GM23248 (cell line): ENCODE results near the gene RASA2. TPM values are rescaled to one million over a fixed set of nuclear protein-coding genes. Genes with fewer than 3 reads are reported as not detected.

ENCODE experiments used
- DNase-seq: peaks from one replicate; pipeline ENCODE4 v3.0.0-alpha.2; 2015
- H2AFZ ChIP-seq: fragments of 200-600 bp; sonication (generic); 2 replicates; pipeline ENCODE4 v1.6.1; 2016; ENCODE audit warnings: antibody characterized with exemption
- H3F3A ChIP-seq: fragments of 200-600 bp; sonication (generic); 2 replicates; pipeline ENCODE4 v1.6.1; 2016; ENCODE audit warnings: mild to moderate bottlenecking, antibody characterized with exemption, mixed run types; ENCODE audit not compliant: insufficient read depth
- H3K27ac ChIP-seq: fragments of 200-600 bp; sonication (generic); 2 replicates; pipeline ENCODE4 v1.5.1; 2016; ENCODE audit warnings: mild to moderate bottlenecking
- H3K27me3 ChIP-seq: fragments of 200-600 bp; sonication (generic); replicated peaks from 2 replicates; pipeline ENCODE4 v1.6.1; 2016; ENCODE audit warnings: mild to moderate bottlenecking; ENCODE audit not compliant: insufficient read depth
- H3K36me3 ChIP-seq: fragments of 200-600 bp; sonication (generic); 2 replicates; pipeline ENCODE4 v1.6.1; 2016; ENCODE audit warnings: low read depth, mild to moderate bottlenecking
- H3K4me1 ChIP-seq: fragments of 200-600 bp; sonication (generic); 2 replicates; pipeline ENCODE4 v1.6.1; 2016; ENCODE audit warnings: mild to moderate bottlenecking; ENCODE audit not compliant: insufficient read depth
- H3K4me2 ChIP-seq: fragments of 200-600 bp; sonication (generic); one replicate; pipeline ENCODE4 v1.6.1; 2016; ENCODE audit warnings: mild to moderate bottlenecking; ENCODE audit not compliant: unreplicated experiment
- H3K4me3 ChIP-seq: fragments of 200-600 bp; sonication (generic); 2 replicates; pipeline ENCODE4 v1.5.1; 2016; ENCODE audit warnings: mild to moderate bottlenecking
- H3K79me2 ChIP-seq: fragments of 200-600 bp; sonication (generic); 2 replicates; pipeline ENCODE4 v1.6.1; 2016; ENCODE audit warnings: mild to moderate bottlenecking; ENCODE audit not compliant: insufficient read depth
- H3K9ac ChIP-seq: fragments of 200-600 bp; sonication (generic); 2 replicates; pipeline ENCODE4 v1.6.1; 2016; ENCODE audit warnings: mild to moderate bottlenecking
- H3K9me2 ChIP-seq: fragments of 200-600 bp; sonication (generic); 2 replicates; pipeline ENCODE4 v1.6.1; 2016; ENCODE audit warnings: mixed run types, mild to moderate bottlenecking, moderate library complexity; ENCODE audit not compliant: insufficient read depth
- H3K9me3 ChIP-seq: fragments of 200-600 bp; sonication (generic); one replicate; pipeline ENCODE4 v1.6.1; 2017; ENCODE audit warnings: low read depth
- H4K20me1 ChIP-seq: fragments of 200-600 bp; sonication (generic); 2 replicates; pipeline ENCODE4 v1.6.0; 2016; ENCODE audit not compliant: insufficient read depth
- EZH2 ChIP-seq: fragments of 200-600 bp; sonication (generic); IDR thresholded peaks from 2 replicates; pipeline ENCODE4 v1.6.1; 2018; ENCODE audit warnings: antibody characterized with exemption, mild to moderate bottlenecking; ENCODE audit not compliant: insufficient read depth, poor library complexity, severe bottlenecking
- EZH2phosphoT487 ChIP-seq: fragments of 200-600 bp; sonication (generic); IDR thresholded peaks from 2 replicates; pipeline ENCODE4 v1.6.1; 2018; ENCODE audit warnings: antibody characterized with exemption, moderate library complexity, mild to moderate bottlenecking, low read depth; ENCODE audit not compliant: insufficient read depth
- WGBS, 2 experiments: methylation state at CpG; one replicate each; pipeline ENCODE4 v1.1.6; 2015 to 2017; ENCODE audit warnings: low lambda C conversion rate in 2 of 2, low coverage in 1 of 2; ENCODE audit errors: missing lambda C conversion rate in 2 of 2; 5-methylcytosine and 5-hydroxymethylcytosine counted together
- in situ Hi-C: fragments of 300-500 bp; cut with MboI; formaldehyde crosslinking; loops from 2 replicates; pipeline ENCODE4 v1.15.0; 2020
- polyA plus RNA-seq: library from polyadenylated mRNA; unstranded; fragments of >200 nt; fragmentation: Nextera tagmentation; extraction: Ambion mirVana; gene quantifications from 2 replicates; pipeline ENCODE4 v1.2.1, GENCODE V29; 2016
- total RNA-seq: library from RNA; depleted of rRNA; stranded (reverse); fragments of >200 nt; shearing (Covaris generic); gene quantifications from 2 replicates; pipeline ENCODE4 v1.2.3, GENCODE V29; 2014

RASA2 gene
- total and polyA plus RNA-seq, 2 experiments from 2014 or later = 16.9 to 18.8 TPM

DNA sequence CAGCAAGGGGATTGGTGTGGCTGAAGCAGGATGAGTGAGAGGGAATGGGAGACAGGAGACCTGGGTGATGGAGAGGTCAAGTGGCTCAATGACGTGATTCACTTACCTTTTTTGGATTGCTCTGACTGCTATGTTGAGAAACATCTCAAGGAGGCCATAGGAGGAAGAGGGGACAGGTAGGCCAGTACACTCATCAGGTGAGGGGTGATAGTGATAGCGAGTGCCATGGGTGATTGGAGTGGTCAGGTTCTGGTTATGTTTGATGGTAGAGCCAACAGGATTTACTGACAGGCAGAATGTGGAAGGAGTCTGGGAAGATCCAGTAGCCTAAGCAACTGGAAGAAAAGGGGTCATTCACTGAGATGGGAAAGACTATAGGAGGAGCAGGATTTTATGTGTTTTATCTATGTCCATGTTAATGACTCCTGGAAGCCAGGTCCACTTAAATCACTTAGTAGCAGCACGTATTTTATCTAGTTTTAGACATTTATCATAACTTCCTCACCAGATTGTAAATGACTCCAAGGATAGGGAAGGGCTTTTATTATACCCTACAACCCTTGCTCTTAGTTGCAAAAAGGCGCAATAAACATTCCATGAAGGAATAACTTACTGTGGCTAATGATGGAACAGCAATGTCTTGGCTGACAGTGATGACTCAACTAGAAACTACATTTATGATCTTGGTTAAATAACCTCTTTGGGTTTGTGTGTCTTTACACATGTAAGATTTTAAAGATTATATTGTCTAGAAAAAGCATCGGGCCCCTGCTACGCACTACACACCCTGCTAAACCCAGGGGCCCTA is 131.5 kb downstream of the RASA2 start:
- H3K79me2 ChIP-seq = no peaks in the 10 kb centered on the region
- peaks cover 12% of the 10 kb centered on the region for H3K36me3 ChIP-seq
- in situ Hi-C loops = no loop called here
- no peaks in the 10 kb centered on the region for H3K4me1 ChIP-seq
- DNase-seq = no peak
- 97% methylated on average over 6 of the region's 6 CpGs for WGBS, 2 experiments
- no peak overlapping the region for H3K9ac ChIP-seq
- no peaks in the 10 kb centered on the region for H3K27me3 ChIP-seq
- no peak overlapping the region for H3K4me3 ChIP-seq
- H3K4me2 ChIP-seq = no peak overlapping the region
- no peaks in the 10 kb centered on the region for H3K9me2 ChIP-seq
- no peaks in the 10 kb centered on the region for H3K9me3 ChIP-seq
- no peaks in the 10 kb centered on the region for H4K20me1 ChIP-seq
- H3K27ac ChIP-seq = no peak overlapping the region
- TF ChIP-seq EZH2phosphoT487 = no peak
- TF ChIP-seq EZH2 = no peak
- peaks cover 6% of the 10 kb centered on the region; the same call in 1 of the 2 replicates for H3F3A ChIP-seq
- H2AFZ ChIP-seq = no peak overlapping the region

DNA sequence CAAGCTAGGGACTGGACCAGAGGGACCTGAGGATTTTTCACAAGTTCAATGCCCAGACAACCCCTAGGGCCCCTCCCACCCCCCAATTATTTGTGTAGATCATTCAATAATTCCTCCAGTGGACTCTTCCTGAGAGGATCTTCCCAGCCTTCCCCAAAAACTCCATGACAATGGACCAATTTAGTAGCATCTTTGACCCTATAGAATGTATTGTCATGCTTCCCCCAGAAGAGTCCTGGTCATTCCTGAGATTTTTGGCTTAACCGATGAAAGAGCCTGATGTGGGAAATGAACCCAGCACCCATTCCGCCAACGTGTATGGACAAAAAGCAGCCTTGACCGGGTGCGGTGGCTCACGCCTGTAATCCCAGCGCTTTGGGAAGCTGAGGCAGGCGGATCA is 132.1 kb downstream of the RASA2 start:
- Histone ChIP-seq H4K20me1 (no peaks in the 10 kb centered on the region), H3K9me3 (no peaks in the 10 kb centered on the region), H3K4me3 (no peak overlapping the region), H3K9me2 (no peaks in the 10 kb centered on the region), H3K79me2 (no peaks in the 10 kb centered on the region), H2AFZ (no peak overlapping the region), H3F3A (peaks cover 6% of the 10 kb centered on the region; the same call in 1 of the 2 replicates), H3K4me2 (no peak overlapping the region), H3K27me3 (no peaks in the 10 kb centered on the region), H3K36me3 (0 out of 2 replicates have a peak, but pooled peaks cover 7% of the 10 kb centered on the region), H3K4me1 (no peaks in the 10 kb centered on the region), H3K9ac (no peak overlapping the region), H3K27ac (no peak overlapping the region)
- WGBS, 2 experiments = 97 to 99% methylated on average over 8 of the region's 8 CpGs
- no peak for DNase-seq
- in situ Hi-C loops = no loop called here
- TF ChIP-seq EZH2phosphoT487 (no peak), EZH2 (no peak)

DNA sequence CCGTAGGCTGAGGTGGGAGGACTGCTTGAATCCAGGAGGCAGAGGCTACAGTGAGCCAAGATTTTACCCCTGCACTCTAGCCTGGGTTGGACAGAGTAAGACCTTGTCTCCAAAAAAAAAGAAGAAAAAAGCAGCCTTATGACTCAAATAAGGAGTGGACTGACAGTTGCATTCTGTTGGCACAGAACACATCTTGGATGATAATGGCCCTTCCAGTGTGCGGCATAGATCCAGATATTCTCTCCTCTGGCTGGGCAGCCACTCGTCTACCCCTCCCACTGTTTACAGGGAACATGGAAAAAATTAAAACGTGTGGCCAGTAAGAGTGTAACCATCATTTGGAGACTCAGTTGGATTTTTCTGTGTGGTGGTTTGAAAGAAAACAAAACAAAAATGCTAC is 132.6 kb downstream of the RASA2 start:
- H3K4me3 ChIP-seq = no peak overlapping the region
- H3K9me3 ChIP-seq = no peaks in the 10 kb centered on the region
- no peak overlapping the region for H3K27ac ChIP-seq
- 0 out of 2 replicates have a peak, but pooled peaks cover 7% of the 10 kb centered on the region for H3K36me3 ChIP-seq
- in situ Hi-C loops = no loop called here
- H3K27me3 ChIP-seq = no peaks in the 10 kb centered on the region
- no peaks in the 10 kb centered on the region for H3K79me2 ChIP-seq
- H3K9ac ChIP-seq = no peak overlapping the region
- no peaks in the 10 kb centered on the region for H3K4me1 ChIP-seq
- H3K4me2 ChIP-seq = no peak overlapping the region
- peaks cover 6% of the 10 kb centered on the region; the same call in 1 of the 2 replicates for H3F3A ChIP-seq
- H4K20me1 ChIP-seq = no peaks in the 10 kb centered on the region
- 30 to 36% methylated on average over 4 of the region's 4 CpGs for WGBS, 2 experiments
- H2AFZ ChIP-seq = no peak overlapping the region
- TF ChIP-seq EZH2 = no peak
- no peak for TF ChIP-seq EZH2phosphoT487
- no peaks in the 10 kb centered on the region for H3K9me2 ChIP-seq
- no peak for DNase-seq

DNA sequence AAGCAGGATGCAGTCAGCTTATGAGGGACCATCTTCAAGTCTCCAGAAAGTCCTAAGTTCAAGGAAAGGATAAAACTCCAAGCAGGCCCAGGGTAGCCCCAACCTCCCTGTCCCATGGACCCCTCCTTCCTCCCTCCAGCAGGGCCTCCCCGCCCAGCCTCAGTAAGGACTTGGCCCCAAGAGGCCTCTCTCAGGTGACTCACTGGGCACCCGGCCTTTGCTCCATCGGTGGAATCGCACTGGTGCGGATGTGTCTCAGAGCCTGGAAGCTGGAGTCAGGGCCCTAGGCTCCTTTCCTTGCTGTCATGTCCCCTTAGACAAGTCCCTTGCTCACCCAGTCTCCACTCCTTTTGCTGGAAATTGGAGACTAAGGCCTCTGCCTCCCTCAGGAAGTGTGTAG is 136.9 kb downstream of the RASA2 start:
- Histone ChIP-seq H3K79me2 (no peaks in the 10 kb centered on the region), H3K27ac (no peak overlapping the region), H3F3A (peaks cover 6% of the 10 kb centered on the region; the same call in 1 of the 2 replicates), H3K9me3 (no peaks in the 10 kb centered on the region), H2AFZ (no peak overlapping the region), H4K20me1 (no peaks in the 10 kb centered on the region), H3K4me3 (no peak overlapping the region), H3K27me3 (no peaks in the 10 kb centered on the region), H3K9me2 (no peaks in the 10 kb centered on the region), H3K4me2 (no peak overlapping the region), H3K9ac (no peak overlapping the region), H3K4me1 (no peaks in the 10 kb centered on the region), H3K36me3 (no peaks in the 10 kb centered on the region)
- WGBS, 2 experiments = 74 to 83% methylated on average over 5 of the region's 5 CpGs
- TF ChIP-seq EZH2 (no peak), EZH2phosphoT487 (no peak)
- in situ Hi-C loops = no loop called here
- DNase-seq = no peak
